AG09309 (cell line): ENCODE measurements around the gene C1QTNF5.

ENCODE experiments used
- DNase-seq: peaks from one replicate; pipeline ENCODE4 v3.0.0-alpha.2; 2010; ENCODE audit warnings: low read depth
- H3K4me3 ChIP-seq: 2 replicates; pipeline ENCODE4 v1.5.1; 2011; ENCODE audit warnings: mild to moderate bottlenecking, low read depth, low read length, moderate library complexity; ENCODE audit not compliant: control insufficient read depth
- TF ChIP-seq, protein P1 (sequence below): IDR thresholded peaks from 2 replicates; pipeline ENCODE4 v1.5.1; 2011; ENCODE audit warnings: mild to moderate bottlenecking, low read depth, low read length, inconsistent platforms; ENCODE audit not compliant: insufficient read depth, control insufficient read depth; ENCODE audit errors: missing control alignments

C1QTNF5 gene

GRCh38 chr11:119347242-119347641 is 6.6 kb upstream of the C1QTNF5 start:
- no peak for DNase-seq
- H3K4me3 ChIP-seq = no peak overlapping the region
- TF ChIP-seq, protein P1, sequence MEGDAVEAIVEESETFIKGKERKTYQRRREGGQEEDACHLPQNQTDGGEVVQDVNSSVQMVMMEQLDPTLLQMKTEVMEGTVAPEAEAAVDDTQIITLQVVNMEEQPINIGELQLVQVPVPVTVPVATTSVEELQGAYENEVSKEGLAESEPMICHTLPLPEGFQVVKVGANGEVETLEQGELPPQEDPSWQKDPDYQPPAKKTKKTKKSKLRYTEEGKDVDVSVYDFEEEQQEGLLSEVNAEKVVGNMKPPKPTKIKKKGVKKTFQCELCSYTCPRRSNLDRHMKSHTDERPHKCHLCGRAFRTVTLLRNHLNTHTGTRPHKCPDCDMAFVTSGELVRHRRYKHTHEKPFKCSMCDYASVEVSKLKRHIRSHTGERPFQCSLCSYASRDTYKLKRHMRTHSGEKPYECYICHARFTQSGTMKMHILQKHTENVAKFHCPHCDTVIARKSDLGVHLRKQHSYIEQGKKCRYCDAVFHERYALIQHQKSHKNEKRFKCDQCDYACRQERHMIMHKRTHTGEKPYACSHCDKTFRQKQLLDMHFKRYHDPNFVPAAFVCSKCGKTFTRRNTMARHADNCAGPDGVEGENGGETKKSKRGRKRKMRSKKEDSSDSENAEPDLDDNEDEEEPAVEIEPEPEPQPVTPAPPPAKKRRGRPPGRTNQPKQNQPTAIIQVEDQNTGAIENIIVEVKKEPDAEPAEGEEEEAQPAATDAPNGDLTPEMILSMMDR = no peak

DNA sequence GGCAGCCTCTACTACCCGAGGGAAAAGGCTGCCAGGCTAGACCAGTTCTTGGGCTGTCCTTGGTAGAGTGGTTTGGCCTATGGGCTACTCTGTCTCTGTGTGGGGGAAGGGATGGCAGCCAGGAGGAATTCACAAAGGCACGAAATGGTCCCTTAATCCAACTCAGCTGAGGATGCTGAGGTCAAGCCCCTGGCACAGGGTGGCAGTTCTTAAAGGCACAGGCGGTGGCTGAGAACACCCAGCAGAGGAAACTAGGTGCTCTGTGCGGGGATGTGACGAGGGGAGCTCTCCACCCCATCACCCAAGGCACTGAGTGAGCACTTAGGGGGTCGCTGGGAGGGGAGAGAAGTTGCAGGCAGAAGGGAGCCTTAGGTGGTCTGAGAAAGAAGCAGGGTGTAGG is 5.9 kb upstream of the C1QTNF5 start, which contains the start of gene MFRP:
MFRP (minus strand) TSS at position 101 of the 400 bp plus-strand sequence. CDS start 192 bp downstream, outside the sequence.
- H3K4me3 ChIP-seq = no peak within 1 kb of the TSS
- TF ChIP-seq, protein P1 = no peak
- no peak for DNase-seq

GRCh38 chr11:119345685-119346084 is 5.0 kb upstream of the C1QTNF5 start:
- TF ChIP-seq, protein P1 = no peak
- no peak overlapping the region for H3K4me3 ChIP-seq
- DNase-seq = no peak

DNA sequence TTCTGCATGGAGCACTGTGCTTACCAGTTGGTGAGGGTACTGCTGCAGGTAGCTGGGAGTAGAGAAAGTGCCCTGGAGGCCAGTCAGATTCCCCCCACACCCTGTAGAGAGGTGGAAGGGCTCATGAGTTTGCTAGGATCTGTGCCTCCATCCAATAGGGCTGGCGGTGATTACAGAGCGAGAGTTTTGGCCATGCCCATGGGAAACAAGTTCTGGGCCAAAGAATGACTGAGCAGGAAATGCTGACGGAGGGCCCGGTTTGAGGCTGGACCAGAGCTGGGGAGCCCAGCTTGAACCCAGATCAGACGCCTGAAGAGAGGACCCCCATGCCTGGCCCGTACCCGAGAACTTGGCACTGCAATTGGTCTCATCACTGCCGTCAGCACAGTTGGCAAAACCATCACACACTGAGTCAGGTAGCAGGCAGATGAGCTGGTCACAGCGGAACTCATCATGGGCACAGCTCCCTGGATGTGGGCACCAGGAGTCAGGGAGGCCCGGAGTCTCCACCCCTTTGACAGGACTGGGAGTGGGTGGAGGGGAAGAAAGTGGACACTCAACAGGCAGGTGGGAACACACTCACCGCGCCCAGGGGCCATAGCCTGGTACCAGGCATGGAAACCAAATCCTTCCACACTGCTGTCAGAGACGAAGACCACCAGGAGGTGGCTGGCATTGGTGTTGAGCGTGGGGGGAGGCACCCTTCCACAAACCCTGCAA is 3.8 kb upstream of the C1QTNF5 start:
- H3K4me3 ChIP-seq = no peak overlapping the region
- TF ChIP-seq, protein P1 = no peak
- no peak for DNase-seq

- no peak overlapping the region for H3K4me3 ChIP-seq
- no peak for DNase-seq
- TF ChIP-seq, protein P1 = no peak
Observed at GRCh38 chr11:119343726-119344125, 3.0 kb upstream of the C1QTNF5 start.

- H3K4me3 ChIP-seq = no peak overlapping the region
- no peak for DNase-seq
- TF ChIP-seq, protein P1 = no peak
Observed at GRCh38 chr11:119342362-119343130, 1.9 kb upstream of the C1QTNF5 start.

DNA sequence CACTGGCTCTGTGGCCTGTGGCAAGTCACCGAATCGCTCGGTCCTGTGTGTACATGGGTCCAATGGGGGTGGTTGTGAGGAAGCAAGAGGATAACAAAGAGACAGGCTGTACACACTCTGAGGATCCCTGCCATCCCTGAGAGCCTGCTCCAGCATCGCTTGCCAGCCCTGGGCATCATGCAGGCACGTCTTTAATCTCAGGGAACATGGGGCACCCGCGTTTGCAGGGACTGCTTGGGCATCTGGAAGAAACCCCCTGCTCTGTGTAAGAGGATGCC is 1.3 kb upstream of the C1QTNF5 start:
- no peak for DNase-seq
- TF ChIP-seq, protein P1 = no peak

More for the DNA sequence above, 1.3 kb upstream of the C1QTNF5 start:
- no peak overlapping the region for H3K4me3 ChIP-seq
